ENCODE data around the gene TMEM229B.

Gene TMEM229B

DNA sequence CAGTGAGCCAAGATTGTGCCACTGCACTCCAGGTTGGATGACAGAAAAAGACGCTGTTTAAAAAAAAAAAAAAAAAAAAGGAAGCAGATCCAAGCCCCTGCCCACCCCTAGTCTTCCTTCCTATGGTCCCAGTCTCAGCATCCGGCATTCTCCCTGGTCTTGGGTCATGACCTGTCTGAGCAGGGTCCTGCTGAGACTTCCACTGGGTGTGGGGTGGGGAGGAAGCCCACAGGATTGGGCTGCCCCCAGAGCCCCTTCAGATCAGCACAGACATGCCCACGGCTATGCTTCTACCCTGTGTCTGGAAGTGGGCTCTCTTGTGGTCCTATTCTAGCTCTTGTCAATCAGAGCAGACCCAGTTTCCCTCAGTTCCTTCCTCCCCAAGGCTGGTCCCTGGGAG is 64.0 kb downstream of the TMEM229B start:
- no peak for DNase-seq (ENCODE audit: low spot score)

DNA sequence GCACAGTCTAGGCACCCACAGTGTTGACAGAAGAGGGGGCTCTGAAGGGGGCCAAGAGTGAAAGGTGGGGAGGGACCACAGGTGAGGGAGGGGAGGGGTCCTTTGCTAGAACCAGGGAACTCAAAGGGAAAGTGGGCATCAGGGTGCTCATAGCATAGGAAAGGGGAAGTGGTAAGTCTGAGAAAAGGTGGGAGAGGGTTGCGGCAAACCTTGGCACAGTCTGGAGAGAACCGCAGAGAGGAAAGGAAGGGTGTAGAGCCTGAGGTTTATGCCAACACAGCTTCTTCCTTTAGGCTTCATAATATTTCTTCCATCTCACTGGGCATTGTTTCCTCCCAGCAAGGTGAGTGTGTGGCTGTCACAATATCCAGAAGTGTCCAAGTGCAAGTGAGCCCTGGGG is 65.1 kb downstream of the TMEM229B start:
- no peak for DNase-seq (ENCODE audit: low spot score)

DNA sequence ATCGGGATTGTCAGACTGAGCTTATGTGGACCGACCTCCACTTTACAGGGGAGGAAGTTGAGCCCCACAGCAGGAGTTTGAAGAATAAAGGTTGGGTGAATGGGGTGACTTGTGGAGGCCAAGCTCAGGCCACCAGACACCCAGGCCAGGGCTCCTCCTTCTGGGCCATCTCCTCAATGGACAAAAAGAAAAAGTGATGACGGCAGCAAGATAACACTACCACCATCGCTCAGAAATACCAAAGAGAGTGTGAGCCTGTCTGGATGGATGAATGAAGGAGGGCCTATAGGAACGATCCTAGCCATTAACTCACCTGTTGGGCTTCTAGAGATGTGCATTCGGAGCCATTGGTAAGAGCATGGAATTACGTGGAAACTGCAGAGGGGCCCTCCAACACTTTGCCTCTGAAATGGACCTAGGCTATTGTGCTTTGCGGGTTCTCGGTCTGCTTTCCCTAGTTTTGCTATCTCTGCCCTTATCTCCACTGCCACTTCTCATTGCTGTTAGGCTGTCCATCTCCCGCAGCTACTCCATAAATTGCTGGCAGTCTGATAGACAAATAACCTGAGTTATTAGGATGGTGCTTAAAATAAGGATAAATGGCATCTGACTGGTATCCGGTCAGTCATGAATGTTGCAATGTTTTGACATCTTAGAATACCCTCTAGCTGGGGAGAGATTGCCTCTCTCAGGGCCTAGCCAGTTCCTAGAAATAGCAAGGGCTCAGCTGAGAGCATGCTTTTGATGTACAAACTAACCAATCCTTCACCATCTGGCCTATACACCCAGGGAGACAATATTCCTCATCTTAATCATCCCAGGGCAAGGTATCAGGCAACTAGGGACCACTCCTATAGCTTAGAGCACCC is 66.9 kb downstream of the TMEM229B start:
- no peak for DNase-seq (ENCODE audit: low spot score)

Small RNA genes within 50 kb of the gene (small RNA-seq; reads per million reads assigned to genes)
- 0 reads per million in 2 experiments for gene MIR5694
